ENCODE data around the gene APCDD1. TPM values are rescaled to one million over a fixed set of nuclear protein-coding genes. Genes with fewer than 3 reads are reported as not detected.
A peak's percentile ranks its signal among the peaks of the same experiment; 100 is the strongest.

APCDD1 gene
- not detected in 2 replicates for total RNA-seq (2014; rRNA removed; shearing (Covaris generic))

GRCh38 chr18:10453806-10454680 is at the start of gene APCDD1:
Gene APCDD1, plus strand, starts transcription at chr18:10454635. Its CDS starts 347 bp downstream, at chr18:10454982.
- DNase-seq (ENCODE audit: low spot score), result peak; percentile 15
- in situ Hi-C loops (cut with HindIII; ENCODE audit: low sequenced_read_pairs), result no loop called here

DNA sequence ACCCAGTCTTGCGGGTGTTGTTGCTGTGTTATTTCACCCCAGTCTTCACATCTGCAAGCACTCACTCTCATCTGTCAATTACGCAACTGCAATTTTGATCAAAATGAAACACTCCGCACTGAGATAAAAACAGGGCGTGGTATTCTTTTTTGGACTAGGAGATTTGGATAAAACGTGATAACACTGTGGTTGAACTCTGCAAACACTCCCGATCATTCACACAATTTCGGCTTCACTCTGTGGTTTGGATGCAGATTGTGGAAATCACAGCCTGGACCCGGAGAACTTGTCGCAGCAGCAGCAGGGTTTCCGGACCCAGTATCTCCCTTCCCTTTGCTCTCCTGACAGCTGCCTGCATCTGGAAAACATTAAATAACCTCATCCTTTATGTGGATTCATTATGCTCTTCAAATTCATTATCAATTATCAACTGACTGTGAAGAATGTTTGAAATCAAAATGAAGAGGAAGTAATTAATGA is 49.4 kb upstream of the APCDD1 start:
- in situ Hi-C loops (cut with HindIII; ENCODE audit: low sequenced_read_pairs), result no loop called here
- DNase-seq (ENCODE audit: low spot score), result no peak

DNA sequence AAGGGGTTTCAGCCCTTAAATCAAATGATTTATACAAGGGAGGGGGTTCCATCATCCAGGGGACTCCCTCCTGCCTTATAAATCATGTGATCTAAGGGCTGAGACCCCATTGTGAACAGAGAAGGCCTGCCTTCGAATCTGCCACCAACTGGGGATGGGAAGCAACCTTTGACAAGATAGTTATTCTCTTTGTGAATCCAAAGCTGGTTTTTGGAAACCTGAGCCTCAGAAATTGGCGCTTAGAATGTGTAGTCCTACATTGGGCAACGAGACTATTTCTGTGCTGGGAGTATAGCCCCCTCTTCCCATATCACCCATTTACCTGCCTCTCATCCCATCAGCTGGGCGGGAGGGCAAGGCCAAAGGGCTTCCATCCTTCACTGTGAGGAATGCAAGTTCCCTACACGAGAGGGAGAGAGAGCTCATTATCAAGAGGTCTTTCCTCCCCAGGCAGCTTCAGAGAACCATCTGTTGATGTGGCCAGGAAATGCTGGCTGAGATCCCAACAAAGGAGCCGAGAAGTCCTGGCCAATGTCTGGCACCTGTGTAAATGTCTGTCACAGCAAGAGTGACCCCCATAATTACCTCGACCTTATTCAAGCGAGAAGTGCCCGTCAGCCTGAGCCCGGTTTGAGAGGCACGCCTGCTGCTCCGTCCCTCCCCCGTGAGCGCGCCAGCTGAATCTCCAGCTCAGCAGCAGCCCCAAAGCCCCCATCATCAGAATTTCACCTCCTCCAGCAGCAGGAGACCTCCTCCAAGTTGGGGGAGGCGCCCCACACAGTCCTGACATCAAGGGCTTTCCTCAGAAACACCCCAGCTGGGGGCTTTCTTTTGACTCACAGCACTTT is 48.4 kb upstream of the APCDD1 start:
- in situ Hi-C loops (cut with HindIII; ENCODE audit: low sequenced_read_pairs), result no loop called here
- peak; percentile 29 for DNase-seq (ENCODE audit: low spot score)

GRCh38 chr18:10408131-10408530 is 46.3 kb upstream of the APCDD1 start:
- DNase-seq (ENCODE audit: low spot score), result no peak
- in situ Hi-C loops (cut with HindIII; ENCODE audit: low sequenced_read_pairs), result no loop called here

GRCh38 chr18:10409041-10409440 is 45.4 kb upstream of the APCDD1 start:
- in situ Hi-C loops (cut with HindIII; ENCODE audit: low sequenced_read_pairs), result no loop called here

GRCh38 chr18:10410472-10411308 is 43.7 kb upstream of the APCDD1 start:
- DNase-seq (ENCODE audit: low spot score), result no peak
- in situ Hi-C loops (cut with HindIII; ENCODE audit: low sequenced_read_pairs), result no loop called here

More at GRCh38 chr18:10409041-10409440, 45.4 kb upstream of the APCDD1 start:
- no peak for DNase-seq (ENCODE audit: low spot score)

GRCh38 chr18:10412933-10413332 is 41.5 kb upstream of the APCDD1 start:
- DNase-seq (ENCODE audit: low spot score), result no peak
- in situ Hi-C loops (cut with HindIII; ENCODE audit: low sequenced_read_pairs), result no loop called here

- no peak for DNase-seq (ENCODE audit: low spot score)
- in situ Hi-C loops (cut with HindIII; ENCODE audit: low sequenced_read_pairs), result no loop called here
Observed at GRCh38 chr18:10413722-10414121, 40.7 kb upstream of the APCDD1 start.

GRCh38 chr18:10414293-10414842 is 40.1 kb upstream of the APCDD1 start:
- in situ Hi-C loops (cut with HindIII; ENCODE audit: low sequenced_read_pairs), result no loop called here
- no peak for DNase-seq (ENCODE audit: low spot score)

DNA sequence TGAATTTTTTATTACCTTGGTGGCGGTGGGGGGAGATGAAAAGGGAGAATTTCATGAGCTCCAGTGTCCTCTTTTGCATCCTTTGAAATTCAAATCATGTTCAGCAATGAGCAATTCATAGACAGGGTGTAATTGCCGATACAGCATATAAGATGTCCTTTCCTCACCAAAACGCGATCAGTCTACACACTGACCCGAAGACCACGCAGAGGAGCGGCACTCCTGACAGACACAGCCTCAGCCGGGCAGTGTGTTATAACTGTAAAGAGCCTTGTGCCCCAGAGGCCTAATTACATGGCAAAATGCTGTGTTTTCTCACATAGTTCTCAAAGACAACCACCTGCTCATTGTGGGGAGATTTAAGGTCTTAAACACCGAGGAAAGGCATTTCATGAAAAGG is 38.4 kb upstream of the APCDD1 start:
- in situ Hi-C loops (cut with HindIII; ENCODE audit: low sequenced_read_pairs), result no loop called here

GRCh38 chr18:10417191-10417590 is 37.2 kb upstream of the APCDD1 start:
- no peak for DNase-seq (ENCODE audit: low spot score)
- in situ Hi-C loops (cut with HindIII; ENCODE audit: low sequenced_read_pairs), result no loop called here

More for the DNA sequence above, 38.4 kb upstream of the APCDD1 start:
- no peak for DNase-seq (ENCODE audit: low spot score)

- no peak for DNase-seq (ENCODE audit: low spot score)
- in situ Hi-C loops (cut with HindIII; ENCODE audit: low sequenced_read_pairs), result no loop called here
Observed at GRCh38 chr18:10417664-10418063, 36.8 kb upstream of the APCDD1 start.

DNA sequence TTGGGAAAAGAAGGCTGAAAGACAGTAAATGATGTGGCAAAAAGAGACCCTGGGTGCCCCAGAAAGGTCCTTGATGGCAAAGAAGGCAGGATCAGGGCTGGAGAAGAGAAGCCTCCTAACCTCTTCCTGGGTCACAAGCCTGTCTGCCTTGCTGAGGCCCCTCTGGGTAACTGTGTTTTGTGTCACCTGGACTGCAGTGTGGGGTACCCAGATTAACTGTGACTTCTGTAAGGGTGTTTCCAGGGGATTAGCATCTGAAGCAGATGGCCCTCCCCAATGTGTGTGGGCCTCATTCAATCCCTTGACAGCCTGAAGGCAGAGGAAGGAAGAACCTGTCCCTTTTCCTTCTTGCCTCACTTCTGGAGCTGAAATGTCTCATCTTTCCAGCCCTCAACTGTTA is 35.6 kb upstream of the APCDD1 start:
- DNase-seq (ENCODE audit: low spot score), result no peak
- in situ Hi-C loops (cut with HindIII; ENCODE audit: low sequenced_read_pairs), result no loop called here

DNA sequence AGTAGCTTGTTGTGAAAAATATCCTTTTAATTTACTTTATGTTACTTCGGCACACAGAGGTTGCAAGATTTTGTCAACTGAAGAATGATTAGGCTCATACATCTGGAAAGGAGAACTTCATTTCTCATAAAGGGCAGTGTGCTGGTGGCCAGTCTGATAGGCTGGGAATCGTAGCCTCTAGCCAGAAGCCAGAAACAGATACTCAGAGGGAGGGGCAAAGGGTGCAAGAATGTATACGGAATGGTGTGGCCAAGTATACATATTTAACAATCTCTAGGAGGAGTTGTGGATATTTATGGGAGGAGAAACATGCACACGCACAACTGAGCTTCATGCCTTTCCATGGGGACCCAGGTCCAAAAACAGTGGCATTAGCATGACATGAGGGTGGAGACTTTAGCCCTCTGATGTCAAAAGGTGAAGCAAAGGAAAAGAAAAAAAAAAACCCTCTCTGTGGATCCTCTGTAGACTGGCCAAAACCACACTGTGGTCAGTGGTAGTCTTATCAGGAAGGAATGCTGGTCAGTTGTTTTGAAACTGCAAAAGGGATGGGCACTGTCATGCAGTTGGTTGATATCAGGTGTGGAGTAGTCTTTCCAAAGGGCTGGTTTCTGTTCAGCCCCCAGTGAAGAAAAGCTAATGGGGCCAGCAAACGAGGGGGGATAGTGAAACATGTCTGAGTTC is 34.9 kb upstream of the APCDD1 start:
- no peak for DNase-seq (ENCODE audit: low spot score)
- in situ Hi-C loops (cut with HindIII; ENCODE audit: low sequenced_read_pairs), result no loop called here

DNA sequence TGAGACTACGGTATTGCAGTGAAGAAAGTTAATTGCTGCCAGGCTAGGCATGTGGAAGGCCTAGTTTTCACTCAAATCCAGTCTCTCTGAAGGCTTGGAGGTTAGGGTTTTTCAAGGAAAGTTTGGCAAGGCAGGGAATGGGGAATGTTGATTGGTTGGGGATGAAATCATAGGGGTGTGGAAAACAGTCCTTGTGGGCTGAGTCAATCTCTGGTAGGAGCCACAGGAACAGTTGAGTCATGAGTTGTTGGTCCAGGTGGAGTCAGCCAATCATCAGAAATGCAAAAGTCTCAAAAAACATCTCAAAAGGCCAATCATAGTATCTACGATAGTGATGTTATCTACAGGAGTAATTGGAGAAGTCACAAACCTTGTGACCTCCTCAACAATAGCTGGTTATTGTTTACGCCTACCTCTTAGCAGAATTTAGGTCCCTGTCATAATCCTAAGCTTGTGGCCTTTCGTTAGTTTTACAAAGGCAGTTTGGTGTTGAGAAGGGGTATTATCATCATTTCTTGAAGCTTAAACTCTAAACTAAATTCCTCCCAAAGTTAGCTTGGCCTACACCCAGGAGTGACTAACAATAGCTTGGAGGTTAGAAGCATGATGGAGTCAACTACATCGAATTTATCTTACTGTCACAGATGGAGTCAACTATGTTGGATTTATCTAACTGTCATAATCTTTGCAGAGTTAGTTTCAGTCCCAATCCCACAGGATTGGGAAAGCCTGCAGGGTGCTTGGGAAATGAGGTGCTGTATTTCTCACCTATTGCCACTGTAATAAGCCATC is 33.7 kb upstream of the APCDD1 start:
- in situ Hi-C loops (cut with HindIII; ENCODE audit: low sequenced_read_pairs), result no loop called here
- no peak for DNase-seq (ENCODE audit: low spot score)

GRCh38 chr18:10421859-10422258 is 32.6 kb upstream of the APCDD1 start:
- no peak for DNase-seq (ENCODE audit: low spot score)
- in situ Hi-C loops (cut with HindIII; ENCODE audit: low sequenced_read_pairs), result no loop called here

- in situ Hi-C loops (cut with HindIII; ENCODE audit: low sequenced_read_pairs), result no loop called here
- DNase-seq (ENCODE audit: low spot score), result no peak
Observed at GRCh38 chr18:10422731-10423130, 31.7 kb upstream of the APCDD1 start.

Measured in G401 (cell line).